ENCODE measurements around the gene WBP2.

WBP2 gene

GRCh38 chr17:75877752-75878173, 22.6 kb upstream of the WBP2 start:
- no peak overlapping the region for H2BK120ac ChIP-seq (ENCODE audit: insufficient read depth, low read length, poor library complexity)
- H3K79me1 ChIP-seq (ENCODE audit: low read length): no peaks in the 10 kb centered on the region
- peak overlapping the region; percentile 47 for H3K4me3 ChIP-seq (ENCODE audit: low read depth, low read length)
- no peak overlapping the region for H2AK5ac ChIP-seq (ENCODE audit: low read length)
- peaks cover 2% of the 10 kb centered on the region for H3K9me3 ChIP-seq (ENCODE audit: insufficient read depth, low read depth, low read length)
- H3K18ac ChIP-seq (ENCODE audit: low read length): no peak overlapping the region
- no peaks in the 10 kb centered on the region for H3K36me3 ChIP-seq (ENCODE audit: control insufficient read depth in 1 of 2, insufficient read depth in 2 of 2, low read length in 2 of 2)
- no peak overlapping the region for H3K23ac ChIP-seq (ENCODE audit: low read length)
- peak overlapping the region; percentile 73 for H3K4me2 ChIP-seq (ENCODE audit: low read length)
- no peak overlapping the region for H4K91ac ChIP-seq (ENCODE audit: low read depth, low read length)
- H4K12ac ChIP-seq (ENCODE audit: low read depth, low read length): no peak overlapping the region
- peak; percentile 76 to 87 for DNase-seq
- no peak overlapping the region for H2BK12ac ChIP-seq (ENCODE audit: low read length)
- no peaks in the 10 kb centered on the region for H3K79me2 ChIP-seq (ENCODE audit: control insufficient read depth, insufficient read depth, low read length, poor library complexity)
- H3K4ac ChIP-seq (ENCODE audit: low read depth, low read length): no peak overlapping the region
- peaks cover 14 to 23% of the 10 kb centered on the region in 2 experiments for H3K4me1 ChIP-seq (ENCODE audit: control insufficient read depth in 1 of 2, insufficient read depth in 2 of 2, low read length in 2 of 2)
- H3K14ac ChIP-seq (ENCODE audit: low read length): no peak overlapping the region
- H3K27me3 ChIP-seq (ENCODE audit: insufficient read depth, low read length): peaks cover 19% of the 10 kb centered on the region
- H4K8ac ChIP-seq (ENCODE audit: low read depth, low read length): no peak overlapping the region
- WGBS (ENCODE audit: extremely low coverage, insufficient coverage, insufficient read length): no CpG with 5 or more reads among the region's 56 CpGs
- H2BK5ac ChIP-seq (ENCODE audit: low read depth, low read length, poor library complexity): no peak overlapping the region
- no peak overlapping the region for H3K9ac ChIP-seq (ENCODE audit: low read length)
- no peak overlapping the region for H3K27ac ChIP-seq (ENCODE audit: low read depth, low read length)
- H2AFZ ChIP-seq (ENCODE audit: insufficient read depth, low read length, poor library complexity): peak overlapping the region; percentile 30

GRCh38 chr17:75876938-75877751, 22.0 kb upstream of the WBP2 start:
- H3K9me3 ChIP-seq (ENCODE audit: insufficient read depth, low read depth, low read length): peaks cover 2% of the 10 kb centered on the region
- H2AFZ ChIP-seq (ENCODE audit: insufficient read depth, low read length, poor library complexity): peak overlapping the region; percentile 30
- no peaks in the 10 kb centered on the region for H3K36me3 ChIP-seq (ENCODE audit: control insufficient read depth in 1 of 2, insufficient read depth in 2 of 2, low read length in 2 of 2)
- no peak overlapping the region for H4K8ac ChIP-seq (ENCODE audit: low read depth, low read length)
- H2BK120ac ChIP-seq (ENCODE audit: insufficient read depth, low read length, poor library complexity): no peak overlapping the region
- H3K18ac ChIP-seq (ENCODE audit: low read length): no peak overlapping the region
- no peak overlapping the region for H3K9ac ChIP-seq (ENCODE audit: low read length)
- H3K4ac ChIP-seq (ENCODE audit: low read depth, low read length): no peak overlapping the region
- H3K4me1 ChIP-seq (ENCODE audit: control insufficient read depth in 1 of 2, insufficient read depth in 2 of 2, low read length in 2 of 2): peaks cover 18 to 28% of the 10 kb centered on the region in 2 experiments
- no peak overlapping the region for H3K23ac ChIP-seq (ENCODE audit: low read length)
- H3K27ac ChIP-seq (ENCODE audit: low read depth, low read length): no peak overlapping the region
- no peak overlapping the region for H4K12ac ChIP-seq (ENCODE audit: low read depth, low read length)
- no peak overlapping the region for H2AK5ac ChIP-seq (ENCODE audit: low read length)
- H2BK12ac ChIP-seq (ENCODE audit: low read length): no peak overlapping the region
- no peak overlapping the region for H4K91ac ChIP-seq (ENCODE audit: low read depth, low read length)
- H2BK5ac ChIP-seq (ENCODE audit: low read depth, low read length, poor library complexity): no peak overlapping the region
- peak overlapping the region; percentile 47 for H3K4me3 ChIP-seq (ENCODE audit: low read depth, low read length)
- H3K79me2 ChIP-seq (ENCODE audit: control insufficient read depth, insufficient read depth, low read length, poor library complexity): no peaks in the 10 kb centered on the region
- no peaks in the 10 kb centered on the region for H3K79me1 ChIP-seq (ENCODE audit: low read length)
- peaks cover 19% of the 10 kb centered on the region for H3K27me3 ChIP-seq (ENCODE audit: insufficient read depth, low read length)
- WGBS (ENCODE audit: extremely low coverage, insufficient coverage, insufficient read length): no CpG with 5 or more reads among the region's 41 CpGs
- H3K4me2 ChIP-seq (ENCODE audit: low read length): peak overlapping the region; percentile 73
- H3K14ac ChIP-seq (ENCODE audit: low read length): no peak overlapping the region
- DNase-seq: peak; percentile 64

GRCh38 chr17:75876190-75876937, 21.2 kb upstream of the WBP2 start:
- H3K4me1 ChIP-seq (ENCODE audit: control insufficient read depth in 1 of 2, insufficient read depth in 2 of 2, low read length in 2 of 2): peaks cover 18 to 28% of the 10 kb centered on the region in 2 experiments
- H3K27me3 ChIP-seq (ENCODE audit: insufficient read depth, low read length): peaks cover 19% of the 10 kb centered on the region
- peaks cover 2% of the 10 kb centered on the region for H3K9me3 ChIP-seq (ENCODE audit: insufficient read depth, low read depth, low read length)
- no peak overlapping the region for H2AK5ac ChIP-seq (ENCODE audit: low read length)
- no peak for DNase-seq
- no peak overlapping the region for H3K14ac ChIP-seq (ENCODE audit: low read length)
- H3K4me3 ChIP-seq (ENCODE audit: low read depth, low read length): no peak overlapping the region
- no peak overlapping the region for H2BK5ac ChIP-seq (ENCODE audit: low read depth, low read length, poor library complexity)
- no peak overlapping the region for H3K23ac ChIP-seq (ENCODE audit: low read length)
- H3K4ac ChIP-seq (ENCODE audit: low read depth, low read length): no peak overlapping the region
- no peak overlapping the region for H3K4me2 ChIP-seq (ENCODE audit: low read length)
- H3K9ac ChIP-seq (ENCODE audit: low read length): no peak overlapping the region
- H2BK12ac ChIP-seq (ENCODE audit: low read length): no peak overlapping the region
- H3K18ac ChIP-seq (ENCODE audit: low read length): no peak overlapping the region
- H2BK120ac ChIP-seq (ENCODE audit: insufficient read depth, low read length, poor library complexity): no peak overlapping the region
- H4K12ac ChIP-seq (ENCODE audit: low read depth, low read length): no peak overlapping the region
- H3K79me1 ChIP-seq (ENCODE audit: low read length): no peaks in the 10 kb centered on the region
- no peak overlapping the region for H2AFZ ChIP-seq (ENCODE audit: insufficient read depth, low read length, poor library complexity)
- H3K27ac ChIP-seq (ENCODE audit: low read depth, low read length): no peak overlapping the region
- no peaks in the 10 kb centered on the region for H3K79me2 ChIP-seq (ENCODE audit: control insufficient read depth, insufficient read depth, low read length, poor library complexity)
- WGBS (ENCODE audit: extremely low coverage, insufficient coverage, insufficient read length): no CpG with 5 or more reads among the region's 26 CpGs
- no peaks in the 10 kb centered on the region for H3K36me3 ChIP-seq (ENCODE audit: control insufficient read depth in 1 of 2, insufficient read depth in 2 of 2, low read length in 2 of 2)
- no peak overlapping the region for H4K91ac ChIP-seq (ENCODE audit: low read depth, low read length)
- no peak overlapping the region for H4K8ac ChIP-seq (ENCODE audit: low read depth, low read length)

GRCh38 chr17:75875940-75876189, 20.7 kb upstream of the WBP2 start:
- Histone ChIP-seq H3K4me1 (ENCODE audit: control insufficient read depth in 1 of 2, insufficient read depth in 2 of 2, low read length in 2 of 2) (peaks cover 18 to 28% of the 10 kb centered on the region in 2 experiments), H3K4me2 (ENCODE audit: low read length) (no peak overlapping the region), H2BK120ac (ENCODE audit: insufficient read depth, low read length, poor library complexity) (no peak overlapping the region), H3K4me3 (ENCODE audit: low read depth, low read length) (no peak overlapping the region), H2AK5ac (ENCODE audit: low read length) (no peak overlapping the region), H3K27me3 (ENCODE audit: insufficient read depth, low read length) (peaks cover 19% of the 10 kb centered on the region), H3K79me2 (ENCODE audit: control insufficient read depth, insufficient read depth, low read length, poor library complexity) (no peaks in the 10 kb centered on the region), H2AFZ (ENCODE audit: insufficient read depth, low read length, poor library complexity) (peak overlapping the region; percentile 39), H3K4ac (ENCODE audit: low read depth, low read length) (no peak overlapping the region), H3K27ac (ENCODE audit: low read depth, low read length) (no peak overlapping the region), H3K23ac (ENCODE audit: low read length) (no peak overlapping the region), H3K9ac (ENCODE audit: low read length) (no peak overlapping the region), H3K9me3 (ENCODE audit: insufficient read depth, low read depth, low read length) (peaks cover 2% of the 10 kb centered on the region), H3K14ac (ENCODE audit: low read length) (no peak overlapping the region), H2BK5ac (ENCODE audit: low read depth, low read length, poor library complexity) (no peak overlapping the region), H4K8ac (ENCODE audit: low read depth, low read length) (no peak overlapping the region), H2BK12ac (ENCODE audit: low read length) (no peak overlapping the region), H3K18ac (ENCODE audit: low read length) (no peak overlapping the region), H4K91ac (ENCODE audit: low read depth, low read length) (no peak overlapping the region), H3K79me1 (ENCODE audit: low read length) (no peaks in the 10 kb centered on the region), H4K12ac (ENCODE audit: low read depth, low read length) (no peak overlapping the region), H3K36me3 (ENCODE audit: control insufficient read depth in 1 of 2, insufficient read depth in 2 of 2, low read length in 2 of 2) (no peaks in the 10 kb centered on the region)
- WGBS (ENCODE audit: extremely low coverage, insufficient coverage, insufficient read length): no CpG with 5 or more reads among the region's 5 CpGs
- DNase-seq: no peak
